Ishikawa (cell line): Measurements from ENCODE around the gene KCNIP4.

Experiments used
- CREB1 ChIP-seq: IDR thresholded peaks from 2 replicates; pipeline ENCODE4 v1.6.1; 2012; ENCODE audit warnings: low read depth
- MAX ChIP-seq: IDR thresholded peaks from 2 replicates; pipeline ENCODE4 v1.6.1; 2012
- NFIC ChIP-seq: IDR thresholded peaks from 2 replicates; pipeline ENCODE4 v1.6.1; 2012
- TEAD4 ChIP-seq: IDR thresholded peaks from 2 replicates; pipeline ENCODE4 v1.6.1; 2012

Gene KCNIP4

GRCh38 chr4:20679951-20680350 is 1268.6 kb downstream of the KCNIP4 start:
- TF ChIP-seq MAX: no peak
- no peak for TF ChIP-seq TEAD4
- TF ChIP-seq NFIC: no peak
- TF ChIP-seq CREB1: no peak
